ENCODE measurements around the gene UNC13B. TPM values are rescaled to one million over a fixed set of nuclear protein-coding genes. Genes with fewer than 3 reads are reported as not detected.

UNC13B gene
- total RNA-seq, 1 experiment from 2014 or later = 17.6 TPM

- Histone ChIP-seq H3K4me2 (ENCODE audit: low read length) (no peak overlapping the region), H3K9ac (ENCODE audit: low read length) (no peak overlapping the region), H3K27ac (ENCODE audit: low read depth, low read length) (no peak overlapping the region), H4K20me1 (ENCODE audit: insufficient read depth) (no peaks in the 10 kb centered on the region), H3K36me3 (ENCODE audit: control insufficient read depth in 1 of 2, insufficient read depth in 2 of 2, low read length in 2 of 2) (no peaks in the 10 kb centered on the region), H3K9me2 (ENCODE audit: insufficient read depth) (no peaks in the 10 kb centered on the region), H3K4me3 (replicated peaks in 1 of 2; ENCODE audit: low read depth in 1 of 2, low read length in 2 of 2) (no peak overlapping the region), H3K79me2 (ENCODE audit: insufficient read depth, low read length) (no peaks in the 10 kb centered on the region), H3K4me1 (ENCODE audit: control insufficient read depth in 1 of 2, insufficient read depth in 2 of 2, low read length in 2 of 2) (no peaks in the 10 kb centered on the region), H3K9me3 (ENCODE audit: control insufficient read depth in 1 of 2, insufficient read depth in 1 of 2, low read depth in 1 of 2, low read length in 2 of 2) (no peaks in the 10 kb centered on the region), H2AFZ (ENCODE audit: low read depth, low read length, poor library complexity, severe bottlenecking) (no peak overlapping the region), H3K27me3 (ENCODE audit: insufficient read depth, low read length) (no peaks in the 10 kb centered on the region)
- intact Hi-C loops (cut with micrococcal nuclease) = no loop called here
- ChIA-PET RAD21 (ENCODE audit: low non-redundant PET in 1 of 2, low total read pairs in 2 of 2, uncharacterized antibody in 2 of 2, unreplicated experiment in 2 of 2) (no interaction called here), CTCF (no interaction called here), POLR2A (no interaction called here)
- DNase-seq (ENCODE audit: low read depth, low spot score) (no peak), ATAC-seq (no peak)
- no TSS peak for BruUV-seq (replicated peaks)
- TF ChIP-seq ZNF274 (IDR thresholded peaks at IDR 0.05; ENCODE audit: low read depth, low read length) (no peak), EZH2 (IDR thresholded peaks at IDR 0.05) (no peak), MAX (IDR thresholded peaks at IDR 0.05) (no peak), SIN3A (IDR thresholded peaks at IDR 0.05; ENCODE audit: low read depth) (no peak), SP1 (IDR thresholded peaks at IDR 0.05; ENCODE audit: low read depth) (no peak), POLR2A (IDR thresholded peaks at IDR 0.05; ENCODE audit: borderline replicate concordance, extremely low read depth, insufficient read depth, insufficient read length) (no peak), JUND (IDR thresholded peaks at IDR 0.05) (no peak), YY1 (IDR thresholded peaks at IDR 0.05; ENCODE audit: extremely low read depth, insufficient replicate concordance, low read depth, low read length) (no peak), EGR1 (IDR thresholded peaks at IDR 0.05; ENCODE audit: low read depth) (no peak), REST (IDR thresholded peaks at IDR 0.05; ENCODE audit: low read depth) (no peak)
Observed at GRCh38 chr9:35269919-35270318, 108.1 kb downstream of the UNC13B start.
